Activated naive CD8-positive, alpha-beta T cell treated with anti-CD3 and anti-CD28 coated beads, Interleukin-2, amount 50 U/mL, for 16 hours (primary cell): ENCODE data around the gene GPD1.

Experiments used
- DNase-seq: peaks from one replicate; pipeline ENCODE4 v3.0.0-alpha.2; 2020; ENCODE audit warnings: low read depth, low spot score

The GPD1 gene

GRCh38 chr12:50103767-50104321, at the start of gene GPD1:
GPD1 (plus strand) TSS chr12:50104008; CDS start chr12:50104051, 43 bp downstream.
- no peak for DNase-seq

- no peak for DNase-seq
These were observed 47.8 kb upstream of the GPD1 start for GRCh38 chr12:50055831-50056638.

GRCh38 chr12:50056639-50056976, 47.2 kb upstream of the GPD1 start:
- DNase-seq = no peak

- DNase-seq = no peak
These were observed 46.6 kb upstream of the GPD1 start, which contains the start of gene ASIC1 for GRCh38 chr12:50057000-50057841. ASIC1 (plus strand) TSS chr12:50057596; CDS start chr12:50058767, 1,171 bp downstream.

- DNase-seq = no peak
These were observed 45.7 kb upstream of the GPD1 start for GRCh38 chr12:50057896-50058670.

- no peak for DNase-seq
These were observed 45.0 kb upstream of the GPD1 start for GRCh38 chr12:50058743-50059312.

- peak; percentile 51 for DNase-seq
These were observed 44.2 kb upstream of the GPD1 start for GRCh38 chr12:50059440-50060119.

GRCh38 chr12:50060120-50060468, 43.7 kb upstream of the GPD1 start:
- no peak for DNase-seq

- DNase-seq = no peak
These were observed 42.6 kb upstream of the GPD1 start for GRCh38 chr12:50061171-50061570.

- no peak for DNase-seq
These were observed 41.7 kb upstream of the GPD1 start for GRCh38 chr12:50061946-50062686.

- no peak for DNase-seq
These were observed 40.9 kb upstream of the GPD1 start for GRCh38 chr12:50062728-50063460.

GRCh38 chr12:50065726-50066310, 38.0 kb upstream of the GPD1 start:
- no peak for DNase-seq

GRCh38 chr12:50066402-50066801, 37.4 kb upstream of the GPD1 start:
- DNase-seq = no peak

- no peak for DNase-seq
These were observed 34.7 kb upstream of the GPD1 start for GRCh38 chr12:50069069-50069468.

- DNase-seq = no peak
These were observed 34.3 kb upstream of the GPD1 start for GRCh38 chr12:50069539-50069938.

- DNase-seq = no peak
These were observed 33.3 kb upstream of the GPD1 start for GRCh38 chr12:50070314-50071060.

GRCh38 chr12:50072198-50072907, 31.5 kb upstream of the GPD1 start:
- no peak for DNase-seq

- no peak for DNase-seq
These were observed 30.6 kb upstream of the GPD1 start for GRCh38 chr12:50073206-50073605.
